DMS 273 (cell line): ENCODE data around the gene OR5B12.
"Not testable (repeated sequence)": the region's sequence is repeated elsewhere in the genome, so short reads cannot be mapped to it uniquely, and the experiment has no call there.

Experiments used
- DNase-seq: peaks from one replicate; lab custom pipeline; 2025; ENCODE audit not compliant: unreplicated experiment; lab: John Stamatoyannopoulos, UW

OR5B12 gene

DNA sequence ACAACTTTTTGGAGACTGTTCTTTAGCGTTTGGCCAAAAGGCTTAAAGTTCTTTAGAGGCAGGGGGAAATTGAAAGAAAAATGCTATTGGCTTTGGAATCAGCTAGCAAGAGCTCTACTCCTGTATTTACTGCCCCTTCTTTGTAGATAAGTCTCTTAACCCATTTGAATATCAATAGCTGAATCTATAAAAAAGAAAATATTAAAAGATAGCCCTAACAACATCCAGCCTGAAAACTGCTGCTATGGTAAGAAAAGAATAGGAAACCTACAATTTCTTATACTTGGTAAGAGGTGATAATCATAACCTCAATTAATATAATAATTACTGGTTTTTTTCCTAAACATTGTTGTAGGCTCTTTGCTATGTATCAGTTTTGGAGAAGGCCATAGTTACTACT, at the start of gene OR5B12:
TSS of gene OR5B12 (minus strand) at position 101 of the 400 bp plus-strand sequence. CDS start 2,085 bp downstream, outside the sequence.
- no peak for DNase-seq

GRCh38 chr11:58490827-58491226, 48.8 kb upstream of the OR5B12 start:
- DNase-seq: no peak

DNA sequence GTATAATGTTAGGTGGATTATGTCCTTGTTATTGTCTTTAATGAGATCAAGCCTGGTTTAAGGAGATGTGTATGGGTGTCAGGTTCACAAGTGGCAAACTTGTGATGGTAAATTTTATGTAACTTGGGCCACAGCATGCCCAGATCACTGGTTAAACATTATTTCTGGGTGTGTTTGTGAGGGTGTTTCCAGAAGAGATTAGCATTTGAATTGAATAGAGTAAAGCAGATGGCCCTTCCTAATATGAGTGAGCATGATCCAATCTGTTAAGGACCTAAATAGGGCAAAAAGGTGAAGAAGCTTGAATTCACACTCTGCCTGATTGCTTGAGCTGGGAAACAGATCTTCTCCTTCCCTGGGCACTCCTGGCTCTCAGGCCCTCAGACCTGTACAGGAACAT, 45.1 kb upstream of the OR5B12 start:
- DNase-seq: no peak

GRCh38 chr11:58485961-58486360, 43.9 kb upstream of the OR5B12 start:
- no peak for DNase-seq

- no peak for DNase-seq
Measured at GRCh38 chr11:58471892-58472291, 29.9 kb upstream of the OR5B12 start.

GRCh38 chr11:58466293-58466692, 24.3 kb upstream of the OR5B12 start:
- DNase-seq: no peak

- no peak for DNase-seq
Measured at GRCh38 chr11:58465690-58466089, 23.7 kb upstream of the OR5B12 start.

DNA sequence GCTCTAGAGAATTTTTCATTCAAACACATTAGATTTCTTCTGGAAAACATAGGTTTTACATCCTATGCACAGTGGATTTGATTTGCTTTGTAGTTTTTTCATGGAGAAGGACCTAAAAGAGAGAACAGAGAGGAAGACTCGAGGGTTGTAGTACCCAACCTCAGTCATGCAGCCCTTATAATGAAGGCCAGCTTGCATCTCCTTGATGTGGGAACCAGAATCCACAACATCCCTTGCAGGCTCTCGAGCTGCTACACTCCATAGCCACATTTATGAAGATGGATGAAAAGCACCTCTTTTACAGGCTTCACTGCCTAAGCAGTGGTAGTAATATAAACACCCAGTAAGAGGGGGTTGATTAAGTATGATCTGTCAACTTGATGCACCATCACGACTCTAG, 9.5 kb upstream of the OR5B12 start:
- DNase-seq: no peak

DNA sequence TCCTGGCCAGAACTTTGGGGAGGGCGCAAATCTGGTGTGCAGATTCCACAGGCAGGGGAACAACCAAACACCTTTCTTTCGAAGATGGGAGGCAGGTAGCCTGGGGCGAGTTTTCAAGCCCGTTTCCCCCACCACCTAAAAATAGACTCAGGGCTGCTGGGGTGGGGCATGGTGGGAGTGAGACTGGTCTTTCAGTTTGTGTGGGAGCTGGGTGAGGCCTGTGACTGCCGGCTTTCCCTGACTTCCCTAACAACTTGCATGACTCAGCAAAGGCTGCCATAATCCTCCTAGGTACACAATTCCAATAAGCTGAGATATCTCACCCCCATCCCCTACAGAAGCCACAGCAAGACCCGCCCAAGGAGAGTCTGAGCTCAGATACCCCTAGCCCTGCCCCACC, 4.3 kb upstream of the OR5B12 start:
- DNase-seq: no peak

DNA sequence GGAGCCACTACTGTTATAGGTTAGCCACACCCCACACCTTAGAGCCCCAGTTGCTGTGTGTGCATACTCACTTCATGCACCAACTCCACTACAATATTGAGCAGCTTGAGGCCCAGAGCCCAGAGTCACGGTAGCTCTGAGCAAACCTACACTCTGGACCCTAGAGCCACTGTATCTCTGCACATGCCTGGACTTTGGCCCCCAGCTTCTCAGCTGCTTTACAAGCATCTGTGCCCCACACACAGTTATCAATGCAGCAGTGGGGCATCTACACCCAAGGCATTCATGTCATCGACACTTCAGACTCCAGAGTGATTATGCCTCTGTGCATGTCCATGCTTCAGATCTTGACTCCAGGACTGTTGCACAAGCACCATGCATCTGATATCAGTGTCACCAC, 2.3 kb upstream of the OR5B12 start:
- DNase-seq: no peak

- no peak for DNase-seq
Measured at GRCh38 chr11:58438486-58438885, 3.5 kb downstream of the OR5B12 start.

GRCh38 chr11:58434217-58434616, 7.8 kb downstream of the OR5B12 start:
- no peak for DNase-seq

- DNase-seq: no peak
Measured at GRCh38 chr11:58433638-58434203, 8.3 kb downstream of the OR5B12 start.

DNA sequence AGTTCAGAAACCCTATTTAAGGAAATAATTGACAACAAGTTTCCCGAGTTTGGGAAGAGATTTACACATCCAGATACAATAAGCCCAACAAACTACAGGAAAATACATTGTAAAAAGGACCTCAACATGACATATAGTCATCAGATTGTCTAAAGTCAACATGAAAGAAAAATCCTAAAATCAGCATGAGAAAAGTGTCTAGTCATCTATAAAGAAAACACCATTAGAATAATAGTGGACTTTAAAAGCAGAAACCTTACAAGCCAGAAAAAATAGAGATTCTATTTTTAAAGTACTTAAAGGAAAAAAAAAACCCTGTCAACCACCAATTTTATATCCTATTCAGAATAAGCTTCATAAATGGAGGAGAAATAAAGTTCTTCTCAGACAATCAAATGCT, 12.8 kb downstream of the OR5B12 start:
- DNase-seq: no peak

GRCh38 chr11:58428021-58428420, 14.0 kb downstream of the OR5B12 start, which contains the start of gene OR5B2:
Gene OR5B2 (minus strand): TSS chr11:58428121. CDS start chr11:58423261, 4,860 bp downstream.
- no peak for DNase-seq

DNA sequence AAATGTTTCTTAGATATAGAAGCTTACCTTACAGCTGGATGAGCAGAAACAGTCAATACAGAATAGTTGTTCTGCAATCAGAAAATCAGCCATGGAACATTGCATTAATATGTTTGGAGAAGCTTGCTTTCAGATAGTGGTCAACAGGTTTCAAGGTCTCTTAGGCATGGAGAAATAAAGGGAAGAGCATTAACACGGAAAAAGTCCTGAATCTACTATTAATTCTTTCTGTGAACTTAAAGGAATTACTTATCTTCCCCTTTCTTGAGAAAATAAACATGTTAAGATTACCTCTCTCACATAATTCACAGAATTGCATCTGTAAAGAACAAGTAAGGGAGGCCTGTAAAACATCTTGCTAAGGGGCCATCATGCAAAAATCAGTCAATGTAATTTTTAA, 35.3 kb downstream of the OR5B12 start, which contains the start of gene OR5B3:
TSS of gene OR5B3 (minus strand) at position 101 of the 400 bp plus-strand sequence. CDS start 3,465 bp downstream, outside the sequence.
- DNase-seq: no peak

- not testable (repeated sequence) for DNase-seq
Measured at GRCh38 chr11:58399622-58400021, 42.4 kb downstream of the OR5B12 start.

DNA sequence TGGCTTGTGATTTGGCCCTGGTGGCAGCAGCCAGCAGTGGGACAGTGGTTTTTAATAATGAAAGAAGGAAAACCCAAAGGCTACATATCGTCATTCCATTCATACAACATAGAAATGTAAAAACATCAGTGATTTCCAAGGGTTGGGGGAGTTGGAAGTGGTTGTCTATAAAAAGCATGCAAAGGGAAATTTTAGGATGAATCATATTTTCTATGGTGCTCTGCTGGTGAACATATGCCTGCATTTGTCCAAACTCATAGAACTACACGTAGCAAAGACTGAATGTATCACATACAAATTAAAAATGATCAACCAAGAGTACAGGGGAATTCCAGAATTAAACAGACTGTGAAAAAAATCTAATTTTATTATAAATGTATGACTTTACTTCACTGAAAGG, 46.5 kb downstream of the OR5B12 start:
- no peak for DNase-seq

DNA sequence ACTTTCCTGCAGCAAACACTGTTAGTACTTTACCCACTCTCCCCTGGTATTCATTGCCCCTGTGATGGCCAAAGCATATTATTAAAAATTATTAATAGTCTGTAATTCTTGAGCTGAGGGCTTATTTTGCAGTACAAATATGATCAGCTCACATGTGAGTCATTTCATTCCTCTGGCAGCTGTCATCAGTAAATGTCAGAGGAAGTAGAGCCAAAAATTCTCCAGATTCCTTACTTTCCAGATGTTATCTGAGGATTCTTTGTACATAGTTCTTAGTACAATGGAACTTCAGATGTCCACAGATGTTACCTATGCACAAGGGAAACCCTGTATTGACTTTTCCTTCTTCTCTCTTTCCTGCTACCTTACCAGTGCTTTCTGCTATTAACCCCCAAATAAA, 47.8 kb downstream of the OR5B12 start:
- DNase-seq: no peak

DNA sequence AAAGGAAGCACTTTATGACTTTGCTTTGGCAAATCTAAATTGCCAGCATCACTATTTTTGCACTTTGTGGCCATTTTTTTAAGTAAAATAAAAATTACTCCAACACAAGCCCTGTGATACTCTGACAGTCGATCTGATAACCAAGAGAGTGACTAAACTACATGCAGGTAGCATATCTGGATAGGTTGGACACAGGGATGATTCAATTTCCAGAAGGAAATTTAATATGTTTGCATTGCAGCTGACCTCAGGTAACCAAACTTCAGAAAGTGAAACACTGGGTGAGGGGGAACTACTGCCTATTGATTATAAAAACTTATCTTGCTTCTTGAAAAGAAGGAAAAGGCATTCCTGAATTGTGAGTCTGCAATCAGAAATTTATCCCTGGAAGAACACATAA, 49.3 kb downstream of the OR5B12 start:
- DNase-seq: no peak

DNA sequence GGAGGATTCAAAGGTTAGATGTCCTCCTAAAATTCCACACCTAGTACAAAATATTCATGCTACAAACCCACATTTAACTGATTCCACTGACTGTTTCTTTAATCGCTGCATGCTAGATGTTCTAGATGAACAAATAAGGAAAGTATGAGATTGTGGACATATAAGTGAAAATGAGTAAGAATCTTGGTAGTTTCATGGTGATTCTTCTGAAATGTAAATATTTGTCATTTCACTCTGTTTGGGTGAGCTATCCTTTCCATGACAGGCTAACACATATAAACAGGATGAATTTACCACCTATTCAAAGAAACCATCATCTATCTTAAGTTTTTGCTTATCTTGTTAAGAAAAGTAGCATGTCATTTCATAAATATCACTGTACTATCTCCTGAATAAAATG, 50.2 kb downstream of the OR5B12 start:
- DNase-seq: no peak

GRCh38 chr11:58390551-58391063, 51.4 kb downstream of the OR5B12 start:
- DNase-seq: no peak
